Progenitor cell of endocrine pancreas (in vitro differentiated cells): ENCODE results near the gene LHX3. TPM values are rescaled to one million over a fixed set of nuclear protein-coding genes. Genes with fewer than 3 reads are reported as not detected.
A peak's percentile ranks its signal among the peaks of the same experiment; 100 is the strongest.

Experiments used
- DNase-seq: peaks from one replicate; pipeline ENCODE4 v3.0.0; 2021; ENCODE audit warnings: low spot score; ENCODE audit not compliant: unreplicated experiment
- H3K27ac Mint-ChIP-seq: 2 replicates; pipeline ENCODE4 v1.8.0; 2021; ENCODE audit warnings: mild to moderate bottlenecking, moderate library complexity, mixed read lengths
- H3K27me3 Mint-ChIP-seq: 2 replicates; pipeline ENCODE4 v1.8.0; 2021; ENCODE audit warnings: mixed read lengths
- H3K36me3 Mint-ChIP-seq: 2 replicates; pipeline ENCODE4 v1.8.0; 2022; ENCODE audit warnings: mixed read lengths; ENCODE audit not compliant: insufficient read depth
- H3K4me1 Mint-ChIP-seq: 2 replicates; pipeline ENCODE4 v1.8.0; 2021; ENCODE audit warnings: low read depth, mixed read lengths
- H3K4me3 Mint-ChIP-seq: 2 replicates; pipeline ENCODE4 v1.8.0; 2021; ENCODE audit warnings: low read depth, mild to moderate bottlenecking, moderate library complexity, mixed read lengths
- H3K9me3 Mint-ChIP-seq: 2 replicates; pipeline ENCODE4 v1.8.0; 2021; ENCODE audit warnings: low read depth, mixed read lengths
- CTCF ChIP-seq: fragments of 200-600 bp; sonication (generic); IDR thresholded peaks from one replicate; pipeline ENCODE4 v1.5.0; 2021; ENCODE audit warnings: antibody characterized with exemption, mild to moderate bottlenecking; ENCODE audit not compliant: unreplicated experiment
- total RNA-seq: library from RNA; stranded (reverse); gene quantifications from 2 replicates; pipeline ENCODE4 v1.2.1, GENCODE V29; 2021

Gene LHX3
- total RNA-seq, 1 donor from 2014 or later: not detected

- Mint-ChIP-seq H3K36me3 (no peaks in the 10 kb centered on the region), H3K27me3 (no peaks in the 10 kb centered on the region), H3K9me3 (peaks cover 3% of the 10 kb centered on the region), H3K4me3 (no peak overlapping the region), H3K27ac (peak overlapping the region; percentile 76), H3K4me1 (peaks cover 34% of the 10 kb centered on the region)
- TF ChIP-seq CTCF: no peak
- peak; percentile 43 for DNase-seq
Measured at GRCh38 chr9:136160381-136160841, 44.5 kb downstream of the LHX3 start.

- TF ChIP-seq CTCF: no peak
- Mint-ChIP-seq H3K36me3 (no peaks in the 10 kb centered on the region), H3K9me3 (peaks cover 3% of the 10 kb centered on the region), H3K4me1 (peaks cover 34% of the 10 kb centered on the region), H3K4me3 (no peak overlapping the region), H3K27me3 (no peaks in the 10 kb centered on the region), H3K27ac (peak overlapping the region; percentile 76)
- no peak for DNase-seq
Measured at GRCh38 chr9:136159851-136160250, 45.1 kb downstream of the LHX3 start.

- peaks cover 34% of the 10 kb centered on the region for H3K4me1 Mint-ChIP-seq
- H3K36me3 Mint-ChIP-seq: no peaks in the 10 kb centered on the region
- H3K27ac Mint-ChIP-seq: no peak overlapping the region
- H3K27me3 Mint-ChIP-seq: peaks cover 1% of the 10 kb centered on the region
- no peak overlapping the region for H3K4me3 Mint-ChIP-seq
- H3K9me3 Mint-ChIP-seq: no peaks in the 10 kb centered on the region
- no peak for DNase-seq
- TF ChIP-seq CTCF: no peak
Measured at GRCh38 chr9:136157477-136158265, 47.3 kb downstream of the LHX3 start.

GRCh38 chr9:136156209-136157120, 48.5 kb downstream of the LHX3 start:
- H3K27ac Mint-ChIP-seq: no peak overlapping the region
- no peak for TF ChIP-seq CTCF
- no peak for DNase-seq
- H3K9me3 Mint-ChIP-seq: no peaks in the 10 kb centered on the region
- H3K4me1 Mint-ChIP-seq: peaks cover 33% of the 10 kb centered on the region
- H3K36me3 Mint-ChIP-seq: no peaks in the 10 kb centered on the region
- peaks cover 6% of the 10 kb centered on the region for H3K27me3 Mint-ChIP-seq
- no peak overlapping the region for H3K4me3 Mint-ChIP-seq

GRCh38 chr9:136155576-136155975, 49.4 kb downstream of the LHX3 start:
- TF ChIP-seq CTCF: no peak
- Mint-ChIP-seq H3K27me3 (peaks cover 6% of the 10 kb centered on the region), H3K27ac (no peak overlapping the region), H3K36me3 (no peaks in the 10 kb centered on the region), H3K4me3 (no peak overlapping the region), H3K9me3 (no peaks in the 10 kb centered on the region), H3K4me1 (peaks cover 25% of the 10 kb centered on the region)
- no peak for DNase-seq
